K562 (cell line): ENCODE measurements around the gene SENP7. TPM values are rescaled to one million over a fixed set of nuclear protein-coding genes. Genes with fewer than 3 reads are reported as not detected.

ENCODE experiments used
- BRF1 ChIP-seq: IDR thresholded peaks from 3 replicates; pipeline ENCODE4 v1.6.1; 2011; ENCODE audit warnings: borderline replicate concordance, mild to moderate bottlenecking; ENCODE audit not compliant: insufficient read length; ENCODE audit errors: extremely low read depth
- CBX8 ChIP-seq: fragments of 200-600 bp; sonication (generic); IDR thresholded peaks from 2 replicates; pipeline ENCODE4 v1.6.1; 2012; ENCODE audit warnings: borderline replicate concordance, mixed run types, low read depth, mild to moderate bottlenecking, moderate library complexity, mixed read lengths, low read length, control low read depth, inconsistent platforms; ENCODE audit not compliant: poor library complexity, severe bottlenecking; ENCODE audit errors: extremely low read depth
- HDAC6 ChIP-seq: IDR thresholded peaks from 2 replicates; pipeline ENCODE4 v1.6.1; 2012; ENCODE audit warnings: low read depth, mild to moderate bottlenecking, control low read depth, inconsistent platforms, low read length, moderate library complexity
- MTA3 ChIP-seq: fragments of 450-650 bp; formaldehyde crosslinking; IDR thresholded peaks from 2 replicates; pipeline ENCODE4 v1.6.1; 2017; ENCODE audit warnings: mild to moderate bottlenecking, borderline replicate concordance
- NEUROD1 ChIP-seq: fragments of 150-350 bp; IDR thresholded peaks from 2 replicates; pipeline ENCODE4 v1.6.1; 2014; ENCODE audit warnings: borderline replicate concordance, low read length, low read depth; ENCODE audit not compliant: partially characterized antibody
- NR4A1 ChIP-seq, 2 experiments: fragments of 250-450 bp in 1 of 2; fragments of 450-650 bp in 1 of 2; sonication (Bioruptor Pico) in 1 of 2; IDR thresholded peaks; 2 replicates each; pipeline versions ENCODE4 v1.4.0 to v1.6.1; 2016 to 2020; ENCODE audit warnings: mild to moderate bottlenecking in 2 of 2, missing compliant biosample characterization in 1 of 2, missing genetic modification characterization in 1 of 2, moderate library complexity in 1 of 2
- RUNX1 ChIP-seq: sonication (generic); IDR thresholded peaks from 2 replicates; pipeline ENCODE4 v1.6.1; 2016; ENCODE audit warnings: antibody characterized with exemption, low read depth
- SAFB2 ChIP-seq: fragments of 200-400 bp; formaldehyde crosslinking; IDR thresholded peaks from 2 replicates; pipeline ENCODE4 v1.6.1; 2018; ENCODE audit warnings: borderline replicate concordance, low read length, low read depth, moderate library complexity; ENCODE audit not compliant: severe bottlenecking
- ZNF184 ChIP-seq: sonication (generic); formaldehyde crosslinking; IDR thresholded peaks from 2 replicates; pipeline ENCODE4 v1.5.0; 2020; ENCODE audit warnings: missing genetic modification reagents
- ZNF239 ChIP-seq: fragments of 250-450 bp; sonication (Bioruptor Pico); IDR thresholded peaks from 2 replicates; pipeline ENCODE4 v1.4.0; 2020; ENCODE audit warnings: mild to moderate bottlenecking
- ZNF311 ChIP-seq: fragments of 250-450 bp; sonication (Bioruptor Pico); IDR thresholded peaks from 2 replicates; pipeline ENCODE4 v1.4.0; 2020; ENCODE audit warnings: mild to moderate bottlenecking, moderate library complexity
- ZNF699 ChIP-seq: fragments of 250-450 bp; sonication (Bioruptor Pico); IDR thresholded peaks from 2 replicates; pipeline ENCODE4 v1.8.0; 2021; ENCODE audit warnings: mild to moderate bottlenecking, moderate library complexity; ENCODE audit not compliant: insufficient replicate concordance
- polyA plus RNA-seq, 8 experiments: library from polyadenylated mRNA; depleted of rRNA in 4 of 8; stranded (reverse) in 5 of 8; unstranded in 3 of 8; fragments of >200 nt; fragmentation: Nextera tagmentation in 2 of 8; fragmentation: Illumina TruSeq in 1 of 8; extraction: Ambion mirVana in 2 of 8; extraction: Trizol in 1 of 8; gene quantifications; 2 replicates each; pipeline versions ENCODE4 v1.2.1 to v1.2.3, GENCODE V29; 2011 to 2014; ENCODE audit warnings: inconsistent platforms in 1 of 8, missing spikeins in 1 of 8
- total RNA-seq, 7 experiments: library from RNA; depleted of rRNA in 6 of 7; stranded (reverse); fragments of >200 nt in 6 of 7; fragmentation: Illumina TruSeq in 2 of 7; extraction: Trizol in 2 of 7; gene quantifications; 2 replicates each; pipeline versions ENCODE4 v1.2.1 to v1.2.3, GENCODE V29; 2011 to 2021; ENCODE audit warnings: low replicate concordance in 1 of 7
- TF ChIP-seq, protein P1 (sequence below): fragments of 450-650 bp; IDR thresholded peaks from 2 replicates; pipeline ENCODE4 v1.6.1; 2018; ENCODE audit not compliant: partially characterized antibody
- TF ChIP-seq, protein P2 (sequence below): fragments of 450-650 bp; IDR thresholded peaks from 2 replicates; pipeline ENCODE4 v1.6.1; 2016; ENCODE audit warnings: low read depth

Gene SENP7
- total and polyA plus RNA-seq, 9 of the 15 experiments (the other 6 are each of a cell fraction or from before 2014, with no cell fraction given): 4.1 to 21.9 (median 10.7) TPM

DNA sequence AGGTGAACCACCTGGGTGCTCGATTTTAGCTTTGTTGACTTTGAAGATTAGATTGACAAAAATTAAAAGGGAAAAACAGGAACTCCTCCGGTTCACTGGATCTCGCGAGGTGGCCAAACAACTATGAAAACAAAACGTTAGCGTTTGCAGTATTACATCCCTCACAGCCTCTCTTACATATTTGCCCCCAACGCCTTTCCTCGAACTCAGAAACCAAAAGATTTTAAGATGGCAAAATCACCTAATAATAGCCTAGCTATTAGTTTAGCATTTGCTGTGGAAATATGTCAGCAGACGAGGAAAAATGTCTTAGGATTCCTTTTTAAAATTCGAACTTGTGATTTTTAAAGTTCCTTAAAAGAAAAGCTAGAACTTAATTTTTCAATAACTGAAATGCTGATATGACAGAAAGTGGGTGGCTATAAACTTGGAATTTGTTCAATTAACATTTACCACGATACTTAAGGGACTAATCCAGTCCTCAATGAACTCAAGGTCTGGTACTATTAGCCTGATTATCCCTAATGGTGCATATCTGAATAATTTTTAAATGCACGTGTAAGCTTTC lies 491 bp upstream of the SENP7 start (continued):
- TF ChIP-seq, protein P1, sequence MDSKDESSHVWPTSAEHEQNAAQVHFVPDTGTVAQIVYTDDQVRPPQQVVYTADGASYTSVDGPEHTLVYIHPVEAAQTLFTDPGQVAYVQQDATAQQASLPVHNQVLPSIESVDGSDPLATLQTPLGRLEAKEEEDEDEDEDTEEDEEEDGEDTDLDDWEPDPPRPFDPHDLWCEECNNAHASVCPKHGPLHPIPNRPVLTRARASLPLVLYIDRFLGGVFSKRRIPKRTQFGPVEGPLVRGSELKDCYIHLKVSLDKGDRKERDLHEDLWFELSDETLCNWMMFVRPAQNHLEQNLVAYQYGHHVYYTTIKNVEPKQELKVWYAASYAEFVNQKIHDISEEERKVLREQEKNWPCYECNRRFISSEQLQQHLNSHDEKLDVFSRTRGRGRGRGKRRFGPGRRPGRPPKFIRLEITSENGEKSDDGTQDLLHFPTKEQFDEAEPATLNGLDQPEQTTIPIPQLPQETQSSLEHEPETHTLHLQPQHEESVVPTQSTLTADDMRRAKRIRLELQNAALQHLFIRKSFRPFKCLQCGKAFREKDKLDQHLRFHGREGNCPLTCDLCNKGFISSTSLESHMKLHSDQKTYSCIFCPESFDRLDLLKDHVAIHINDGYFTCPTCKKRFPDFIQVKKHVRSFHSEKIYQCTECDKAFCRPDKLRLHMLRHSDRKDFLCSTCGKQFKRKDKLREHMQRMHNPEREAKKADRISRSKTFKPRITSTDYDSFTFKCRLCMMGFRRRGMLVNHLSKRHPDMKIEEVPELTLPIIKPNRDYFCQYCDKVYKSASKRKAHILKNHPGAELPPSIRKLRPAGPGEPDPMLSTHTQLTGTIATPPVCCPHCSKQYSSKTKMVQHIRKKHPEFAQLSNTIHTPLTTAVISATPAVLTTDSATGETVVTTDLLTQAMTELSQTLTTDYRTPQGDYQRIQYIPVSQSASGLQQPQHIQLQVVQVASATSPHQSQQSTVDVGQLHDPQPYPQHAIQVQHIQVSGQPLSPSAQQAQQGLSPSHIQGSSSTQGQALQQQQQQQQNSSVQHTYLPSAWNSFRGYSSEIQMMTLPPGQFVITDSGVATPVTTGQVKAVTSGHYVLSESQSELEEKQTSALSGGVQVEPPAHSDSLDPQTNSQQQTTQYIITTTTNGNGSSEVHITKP: no peak
- TF ChIP-seq ZNF699 (CRISPR knock-in tag) (no peak), SAFB2 (no peak), RUNX1 (no peak), ZNF184 (CRISPR knock-in tag) (no peak), ZNF239 (CRISPR knock-in tag) (no peak), CBX8 (no peak), NR4A1 (CRISPR knock-in tag; IDR thresholded peaks at IDR 0.05) (no peak), NR4A1 (tag; IDR thresholded peaks at IDR 0.05) (no peak), HDAC6 (no peak), ZNF311 (CRISPR knock-in tag) (no peak), BRF1 (no peak), MTA3 (no peak), NEUROD1 (no peak)
- TF ChIP-seq, protein P2, sequence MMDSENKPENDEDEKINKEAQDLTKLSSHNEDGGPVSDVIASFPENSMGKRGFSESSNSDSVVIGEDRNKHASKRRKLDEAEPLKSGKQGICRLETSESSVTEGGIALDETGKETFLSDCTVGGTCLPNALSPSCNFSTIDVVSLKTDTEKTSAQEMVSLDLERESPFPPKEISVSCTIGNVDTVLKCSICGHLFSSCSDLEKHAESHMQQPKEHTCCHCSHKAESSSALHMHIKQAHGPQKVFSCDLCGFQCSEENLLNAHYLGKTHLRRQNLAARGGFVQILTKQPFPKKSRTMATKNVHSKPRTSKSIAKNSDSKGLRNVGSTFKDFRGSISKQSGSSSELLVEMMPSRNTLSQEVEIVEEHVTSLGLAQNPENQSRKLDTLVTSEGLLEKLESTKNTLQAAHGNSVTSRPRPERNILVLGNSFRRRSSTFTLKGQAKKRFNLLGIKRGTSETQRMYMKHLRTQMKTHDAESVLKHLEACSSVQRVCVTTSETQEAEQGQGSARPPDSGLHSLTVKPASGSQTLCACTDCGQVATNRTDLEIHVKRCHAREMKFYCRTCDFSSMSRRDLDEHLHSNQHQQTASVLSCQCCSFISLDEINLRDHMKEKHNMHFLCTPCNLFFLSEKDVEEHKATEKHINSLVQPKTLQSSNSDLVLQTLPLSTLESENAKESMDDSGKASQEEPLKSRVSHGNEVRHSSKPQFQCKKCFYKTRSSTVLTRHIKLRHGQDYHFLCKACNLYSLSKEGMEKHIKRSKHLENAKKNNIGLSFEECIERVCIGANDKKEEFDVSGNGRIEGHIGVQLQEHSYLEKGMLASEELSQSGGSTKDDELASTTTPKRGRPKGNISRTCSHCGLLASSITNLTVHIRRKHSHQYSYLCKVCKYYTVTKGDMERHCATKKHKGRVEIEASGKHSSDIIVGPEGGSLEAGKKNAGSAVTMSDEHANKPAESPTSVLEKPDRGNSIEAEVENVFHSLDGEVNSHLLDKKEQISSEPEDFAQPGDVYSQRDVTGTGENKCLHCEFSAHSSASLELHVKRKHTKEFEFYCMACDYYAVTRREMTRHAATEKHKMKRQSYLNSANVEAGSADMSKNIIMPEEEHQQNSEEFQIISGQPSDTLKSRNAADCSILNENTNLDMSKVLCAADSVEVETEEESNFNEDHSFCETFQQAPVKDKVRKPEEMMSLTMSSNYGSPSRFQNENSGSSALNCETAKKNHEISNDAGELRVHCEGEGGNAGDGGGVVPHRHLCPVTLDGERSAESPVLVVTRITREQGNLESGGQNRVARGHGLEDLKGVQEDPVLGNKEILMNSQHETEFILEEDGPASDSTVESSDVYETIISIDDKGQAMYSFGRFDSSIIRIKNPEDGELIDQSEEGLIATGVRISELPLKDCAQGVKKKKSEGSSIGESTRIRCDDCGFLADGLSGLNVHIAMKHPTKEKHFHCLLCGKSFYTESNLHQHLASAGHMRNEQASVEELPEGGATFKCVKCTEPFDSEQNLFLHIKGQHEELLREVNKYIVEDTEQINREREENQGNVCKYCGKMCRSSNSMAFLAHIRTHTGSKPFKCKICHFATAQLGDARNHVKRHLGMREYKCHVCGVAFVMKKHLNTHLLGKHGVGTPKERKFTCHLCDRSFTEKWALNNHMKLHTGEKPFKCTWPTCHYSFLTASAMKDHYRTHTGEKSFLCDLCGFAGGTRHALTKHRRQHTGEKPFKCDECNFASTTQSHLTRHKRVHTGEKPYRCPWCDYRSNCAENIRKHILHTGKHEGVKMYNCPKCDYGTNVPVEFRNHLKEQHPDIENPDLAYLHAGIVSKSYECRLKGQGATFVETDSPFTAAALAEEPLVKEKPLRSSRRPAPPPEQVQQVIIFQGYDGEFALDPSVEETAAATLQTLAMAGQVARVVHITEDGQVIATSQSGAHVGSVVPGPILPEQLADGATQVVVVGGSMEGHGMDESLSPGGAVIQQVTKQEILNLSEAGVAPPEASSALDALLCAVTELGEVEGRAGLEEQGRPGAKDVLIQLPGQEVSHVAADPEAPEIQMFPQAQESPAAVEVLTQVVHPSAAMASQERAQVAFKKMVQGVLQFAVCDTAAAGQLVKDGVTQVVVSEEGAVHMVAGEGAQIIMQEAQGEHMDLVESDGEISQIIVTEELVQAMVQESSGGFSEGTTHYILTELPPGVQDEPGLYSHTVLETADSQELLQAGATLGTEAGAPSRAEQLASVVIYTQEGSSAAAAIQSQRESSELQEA: no peak
